Stomach (tissue), 9 donors: ENCODE measurements around the gene RNF135. TPM values are rescaled to one million over a fixed set of nuclear protein-coding genes. Genes with fewer than 3 reads are reported as not detected.
A peak's percentile ranks its signal among the peaks of the same experiment; 100 is the strongest.
"Not testable (repeated sequence)": the region's sequence is repeated elsewhere in the genome, so short reads cannot be mapped to it uniquely, and the experiment has no call there.

Experiments used
- DNase-seq, 2 donors: peaks; one replicate each; pipeline versions ENCODE4 v3.0.0 to v3.0.0-alpha.2; 2013 to 2019
- H3K27ac ChIP-seq, 5 donors: fragments of 200-600 bp in 4 of 5; sonication (generic) in 4 of 5; one replicate each; pipeline ENCODE4 v1.5.1; 2013 to 2019; ENCODE audit warnings: mild to moderate bottlenecking in 1 of 5, moderate library complexity in 1 of 5
- H3K27me3 ChIP-seq, 3 donors: fragments of 200-600 bp; sonication (generic); one replicate each; pipeline ENCODE4 v1.5.1; 2017 to 2019; ENCODE audit warnings: mixed run types in 1 of 3
- H3K36me3 ChIP-seq, 4 donors: fragments of 200-600 bp; sonication (generic); 1 replicate in 3 of 4; 2 replicates in 1 of 4; pipeline ENCODE4 v1.5.1; 2016 to 2019
- H3K4me1 ChIP-seq, 4 donors: fragments of 200-600 bp; sonication (generic); one replicate each; pipeline ENCODE4 v1.5.1; 2016 to 2019
- H3K4me3 ChIP-seq, 4 donors: fragments of 200-600 bp; sonication (generic) in 3 of 4; one replicate each; pipeline ENCODE4 v1.5.1; 2016 to 2019; ENCODE audit warnings: mild to moderate bottlenecking in 1 of 4
- H3K9me3 ChIP-seq, 4 donors: fragments of 200-600 bp; sonication (generic); one replicate each; pipeline ENCODE4 v1.5.1; 2016 to 2019
- CTCF ChIP-seq, 7 experiments: fragments of 450-650 bp in 4 of 7; fragments of 200-600 bp in 3 of 7; sonication (generic) in 3 of 7; IDR thresholded peaks; one replicate each; pipeline ENCODE4 v1.5.1; 2016 to 2019; ENCODE audit warnings: antibody characterized with exemption in 7 of 7, control low read depth in 2 of 7, mild to moderate bottlenecking in 1 of 7
- EP300 ChIP-seq: sonication (generic); formaldehyde crosslinking; IDR thresholded peaks from one replicate; pipeline ENCODE4 v1.6.1; 2017; ENCODE audit warnings: antibody characterized with exemption
- POLR2A ChIP-seq, 4 donors: fragments of 450-650 bp; IDR thresholded peaks; one replicate each; pipeline ENCODE4 v1.6.1; 2016; ENCODE audit warnings: antibody characterized with exemption in 4 of 4, control low read depth in 2 of 4, mild to moderate bottlenecking in 1 of 4, moderate library complexity in 1 of 4
- POLR2AphosphoS5 ChIP-seq, 3 donors: sonication (generic); formaldehyde crosslinking; IDR thresholded peaks; one replicate each; pipeline ENCODE4 v1.6.1; 2016; ENCODE audit warnings: antibody characterized with exemption in 3 of 3
- WGBS, 5 donors: extraction: QIAGEN DNeasy Blood & Tissue Kit in 3 of 5; methylation state at CpG; one replicate each; pipeline versions ENCODE4 v1.1.5 to v1.1.7; 2013 to 2018; 5-methylcytosine and 5-hydroxymethylcytosine counted together
- intact Hi-C: fragments of 100-400 bp; cut with DNase I; formaldehyde crosslinking; loops from one replicate; pipeline ENCODE4 v1.15.1; 2023; ENCODE audit warnings: low total_unique reads
- polyA plus RNA-seq, 3 donors: library from polyadenylated mRNA; stranded (reverse); fragments of 200-250 nt; gene quantifications; one replicate each; pipeline ENCODE4 v1.2.3, GENCODE V29; 2013
- total RNA-seq, 5 donors: library from RNA; depleted of rRNA; stranded (reverse); fragments of >200 nt; gene quantifications; one replicate each; pipeline versions ENCODE4 v1.1.0 to v1.2.3, GENCODE V29; 2014 to 2016
- donor health status: healthy with polysubstance abuse.
- donor health status: Bipolar disorder and iron deficiency.
- donor health status: healthy.

RNF135 gene
- total and polyA plus RNA-seq, 8 donors, result 1.8 to 18.7 (median 10.4) TPM

- H3K36me3 ChIP-seq, result no peaks in the 10 kb centered on the region
- no peaks in the 10 kb centered on the region for H3K27me3 ChIP-seq
- 84 to 89% (median 87%) methylated on average over 3 of the region's 3 CpGs for WGBS, 5 donors
- no peaks in the 10 kb centered on the region for H3K9me3 ChIP-seq
- intact Hi-C loops, result no loop called here
- peaks cover 4 to 27% (median 7%) of the 10 kb centered on the region in 4 donors for H3K4me1 ChIP-seq
- H3K4me3 ChIP-seq, result no peak overlapping the region
- TF ChIP-seq CTCF (IDR thresholded peaks at IDR 0.05) (no peak), POLR2A (IDR thresholded peaks at IDR 0.05) (no peak), EP300 (no peak), POLR2AphosphoS5 (IDR thresholded peaks at IDR 0.05) (no peak)
- no peak overlapping the region for H3K27ac ChIP-seq
- DNase-seq, result no peak
Observed at GRCh38 chr17:30965686-30966085, 5.2 kb upstream of the RNF135 start.

GRCh38 chr17:30967911-30968310 is 2.9 kb upstream of the RNF135 start:
- peak overlapping the region in 2 of 5 donors; percentile 92 to 97 for H3K27ac ChIP-seq
- H3K9me3 ChIP-seq, H3K27me3 ChIP-seq, H3K36me3 ChIP-seq, intact Hi-C loops, H3K4me3 ChIP-seq: not testable (repeated sequence)
- peaks cover 18 to 29% (median 21%) of the 10 kb centered on the region in 4 donors for H3K4me1 ChIP-seq
- WGBS, 5 donors, result 94 to 96% (median 95%) methylated on average over 13 of the region's 13 CpGs
- peak in 1 of 2 donors; percentile 13 for DNase-seq

- TF ChIP-seq EP300 (no peak), POLR2AphosphoS5 (IDR thresholded peaks at IDR 0.05) (no peak), POLR2A (IDR thresholded peaks at IDR 0.05) (no peak), CTCF (IDR thresholded peaks at IDR 0.05) (no peak)
- Histone ChIP-seq H3K9me3 (no peaks in the 10 kb centered on the region), H3K36me3 (peaks cover 0 to 7% (median 2%) of the 10 kb centered on the region in 4 donors), H3K4me1 (peaks cover 18 to 36% (median 24%) of the 10 kb centered on the region in 4 donors), H3K27me3 (no peaks in the 10 kb centered on the region), H3K4me3 (peak overlapping the region; percentile 57 to 82 (median 68)), H3K27ac (peak overlapping the region; percentile 92 to 99 (median 97))
- intact Hi-C loops, result no loop called here
- WGBS, 5 donors, result 6 to 8% (median 7%) methylated on average over 31 of the region's 31 CpGs
- DNase-seq, result peak; percentile 26 to 64
Observed at GRCh38 chr17:30969989-30970830, 629 bp upstream of the RNF135 start.

GRCh38 chr17:30975042-30975820 is 4.4 kb downstream of the RNF135 start:
- intact Hi-C loops, result no loop called here
- no peaks in the 10 kb centered on the region for H3K27me3 ChIP-seq
- WGBS, 5 donors, result 92 to 99% (median 95%) methylated on average over 8 of the region's 8 CpGs
- no peak overlapping the region for H3K4me3 ChIP-seq
- no peaks in the 10 kb centered on the region for H3K9me3 ChIP-seq
- DNase-seq, result peak; percentile 5 to 11
- H3K27ac ChIP-seq, result no peak overlapping the region
- TF ChIP-seq POLR2A (IDR thresholded peaks at IDR 0.05) (no peak), EP300 (no peak), CTCF (IDR thresholded peaks at IDR 0.05) (no peak), POLR2AphosphoS5 (IDR thresholded peaks at IDR 0.05) (no peak)
- peaks cover 0 to 13% (median 9%) of the 10 kb centered on the region in 4 donors for H3K36me3 ChIP-seq
- peaks cover 13 to 25% (median 18%) of the 10 kb centered on the region in 4 donors for H3K4me1 ChIP-seq

GRCh38 chr17:30979919-30980318 is 9.1 kb downstream of the RNF135 start:
- H3K4me3 ChIP-seq, H3K9me3 ChIP-seq, H3K27ac ChIP-seq, H3K27me3 ChIP-seq, intact Hi-C loops, H3K4me1 ChIP-seq, DNase-seq: not testable (repeated sequence)
- WGBS, 5 donors, result 95 to 100% (median 98%) methylated on average over 4 to 10 of the region's 33 CpGs; no CpG with 5 or more reads in 2 of the 5 donors
- peaks cover 5 to 15% (median 14%) of the 10 kb centered on the region in 4 donors for H3K36me3 ChIP-seq
